ENCODE results near the gene ELOVL3. TPM values are rescaled to one million over a fixed set of nuclear protein-coding genes. Genes with fewer than 3 reads are reported as not detected.
"Not testable (repeated sequence)": the region's sequence is repeated elsewhere in the genome, so short reads cannot be mapped to it uniquely, and the experiment has no call there.

The ELOVL3 gene
- 1.5 TPM in 1 of 2 replicates, not detected in the other for polyA plus RNA-seq (2014; cell fraction: cytosol; rRNA removed)
- 0.14 and 0.17 TPM in 2 replicates for polyA plus RNA-seq (2014; cell fraction: nucleus; rRNA removed)

- DNase-seq (ENCODE audit: low spot score): peak; percentile 96
These were observed at the start of gene ELOVL3 for GRCh38 chr10:102225646-102226541. Gene ELOVL3, plus strand, starts transcription at chr10:102226299. Its CDS starts 250 bp downstream, at chr10:102226549.

- DNase-seq (ENCODE audit: low spot score): no peak
These were observed 41.5 kb upstream of the ELOVL3 start for GRCh38 chr10:102184606-102185005.

- DNase-seq (ENCODE audit: low spot score): no peak
These were observed 40.8 kb upstream of the ELOVL3 start for GRCh38 chr10:102185272-102185671.

- peak; percentile 60 for DNase-seq (ENCODE audit: low spot score)
These were observed 40.1 kb upstream of the ELOVL3 start for GRCh38 chr10:102185811-102186527.

- DNase-seq (ENCODE audit: low spot score): no peak
These were observed 37.7 kb upstream of the ELOVL3 start for GRCh38 chr10:102188298-102188940.

GRCh38 chr10:102188941-102189898 is 36.9 kb upstream of the ELOVL3 start:
- not testable (repeated sequence) for DNase-seq (ENCODE audit: low spot score)

- no peak for DNase-seq (ENCODE audit: low spot score)
These were observed 34.1 kb upstream of the ELOVL3 start for GRCh38 chr10:102191956-102192355.

- no peak for DNase-seq (ENCODE audit: low spot score)
These were observed 30.7 kb upstream of the ELOVL3 start for GRCh38 chr10:102195296-102195870.

GRCh38 chr10:102196893-102197292 is 29.2 kb upstream of the ELOVL3 start:
- DNase-seq (ENCODE audit: low spot score): no peak

GRCh38 chr10:102198027-102198426 is 28.1 kb upstream of the ELOVL3 start:
- DNase-seq (ENCODE audit: low spot score): no peak

GRCh38 chr10:102200751-102201640 is 25.1 kb upstream of the ELOVL3 start:
- DNase-seq (ENCODE audit: low spot score): no peak

- no peak for DNase-seq (ENCODE audit: low spot score)
These were observed 23.7 kb upstream of the ELOVL3 start for GRCh38 chr10:102202386-102202785.

- no peak for DNase-seq (ENCODE audit: low spot score)
These were observed 17.6 kb upstream of the ELOVL3 start for GRCh38 chr10:102208311-102209035.

GRCh38 chr10:102211615-102212299 is 14.3 kb upstream of the ELOVL3 start:
- DNase-seq (ENCODE audit: low spot score): no peak

GRCh38 chr10:102213599-102213998 is 12.5 kb upstream of the ELOVL3 start:
- not testable (repeated sequence) for DNase-seq (ENCODE audit: low spot score)

GRCh38 chr10:102219370-102219769 is 6.7 kb upstream of the ELOVL3 start:
- no peak for DNase-seq (ENCODE audit: low spot score)

- no peak for DNase-seq (ENCODE audit: low spot score)
These were observed 5.5 kb upstream of the ELOVL3 start for GRCh38 chr10:102220612-102221011.

- DNase-seq (ENCODE audit: low spot score): no peak
These were observed 3.3 kb upstream of the ELOVL3 start for GRCh38 chr10:102222797-102223196.
